ENCODE measurements around the gene WHAMM.

- TF ChIP-seq CTCF (conservative IDR thresholded peaks at IDR 0.05; ENCODE audit: low read depth, low read length) (no peak), POLR2A (IDR thresholded peaks at IDR 0.05; ENCODE audit: low read depth, low read length) (no peak), MAFK (IDR thresholded peaks at IDR 0.05; ENCODE audit: low read depth, low read length) (no peak), SMC3 (IDR thresholded peaks at IDR 0.05; ENCODE audit: low read depth, low read length) (no peak), RAD21 (IDR thresholded peaks at IDR 0.05; ENCODE audit: low read length) (no peak), CEBPB (IDR thresholded peaks at IDR 0.05; ENCODE audit: low read depth, low read length) (no peak), NFE2L2 (IDR thresholded peaks at IDR 0.05; ENCODE audit: low read depth, low read length) (no peak), ELK1 (IDR thresholded peaks at IDR 0.05; ENCODE audit: borderline replicate concordance, low read depth, low read length) (no peak), BHLHE40 (IDR thresholded peaks at IDR 0.05; ENCODE audit: low read depth, low read length) (no peak), MXI1 (IDR thresholded peaks at IDR 0.05; ENCODE audit: borderline replicate concordance, low read depth, low read length) (no peak), RFX5 (IDR thresholded peaks at IDR 0.05; ENCODE audit: low read depth, low read length) (no peak)
Observed at GRCh38 chr15:82793737-82794136, 15.7 kb upstream of the WHAMM start.
